Nephron (organoid): ENCODE data around the gene USF2.

Experiments used
- H3K27ac Mint-ChIP-seq, 3 experiments: 2 replicates each; pipeline ENCODE4 v1.8.0; 2020; ENCODE audit warnings: mixed read lengths in 3 of 3, mild to moderate bottlenecking in 2 of 3, moderate library complexity in 1 of 3
- H3K27me3 Mint-ChIP-seq: 2 replicates; pipeline ENCODE4 v1.8.0; 2021; ENCODE audit warnings: low read depth, mild to moderate bottlenecking, moderate library complexity, mixed read lengths
- H3K36me3 Mint-ChIP-seq: 2 replicates; pipeline ENCODE4 v1.8.0; 2020; ENCODE audit warnings: low read depth, mixed read lengths
- H3K4me1 Mint-ChIP-seq: 2 replicates; pipeline ENCODE4 v1.8.0; 2020; ENCODE audit warnings: mixed read lengths
- H3K4me3 Mint-ChIP-seq, 3 experiments: 2 replicates each; pipeline ENCODE4 v1.8.0; 2020; ENCODE audit warnings: mild to moderate bottlenecking in 3 of 3, mixed read lengths in 3 of 3, moderate library complexity in 2 of 3
- H3K9me3 Mint-ChIP-seq: 2 replicates; pipeline ENCODE4 v1.8.0; 2020; ENCODE audit warnings: mixed read lengths
- CTCF ChIP-seq, 3 experiments: fragments of 200-600 bp; sonication (generic); IDR thresholded peaks; one replicate each; pipeline ENCODE4 v1.5.0; 2021; ENCODE audit warnings: antibody characterized with exemption in 3 of 3; ENCODE audit not compliant: unreplicated experiment in 3 of 3

USF2 gene

GRCh38 chr19:35293808-35294207, 25.0 kb downstream of the USF2 start:
- peaks cover 10% of the 10 kb centered on the region for H3K4me1 Mint-ChIP-seq
- H3K4me3 Mint-ChIP-seq = no peak overlapping the region
- H3K27ac Mint-ChIP-seq = no peak overlapping the region
- H3K36me3 Mint-ChIP-seq = no peaks in the 10 kb centered on the region
- H3K9me3 Mint-ChIP-seq = no peaks in the 10 kb centered on the region
- TF ChIP-seq CTCF (IDR thresholded peaks at IDR 0.05; ENCODE audit: unreplicated experiment in 3 of 3) = no peak
- H3K27me3 Mint-ChIP-seq = peaks cover 21% of the 10 kb centered on the region

GRCh38 chr19:35294328-35294727, 25.6 kb downstream of the USF2 start:
- Mint-ChIP-seq H3K4me1 (peaks cover 10% of the 10 kb centered on the region), H3K36me3 (no peaks in the 10 kb centered on the region), H3K27ac (no peak overlapping the region), H3K27me3 (peaks cover 21% of the 10 kb centered on the region), H3K9me3 (no peaks in the 10 kb centered on the region), H3K4me3 (no peak overlapping the region)
- TF ChIP-seq CTCF (IDR thresholded peaks at IDR 0.05; ENCODE audit: unreplicated experiment in 3 of 3) = no peak

DNA sequence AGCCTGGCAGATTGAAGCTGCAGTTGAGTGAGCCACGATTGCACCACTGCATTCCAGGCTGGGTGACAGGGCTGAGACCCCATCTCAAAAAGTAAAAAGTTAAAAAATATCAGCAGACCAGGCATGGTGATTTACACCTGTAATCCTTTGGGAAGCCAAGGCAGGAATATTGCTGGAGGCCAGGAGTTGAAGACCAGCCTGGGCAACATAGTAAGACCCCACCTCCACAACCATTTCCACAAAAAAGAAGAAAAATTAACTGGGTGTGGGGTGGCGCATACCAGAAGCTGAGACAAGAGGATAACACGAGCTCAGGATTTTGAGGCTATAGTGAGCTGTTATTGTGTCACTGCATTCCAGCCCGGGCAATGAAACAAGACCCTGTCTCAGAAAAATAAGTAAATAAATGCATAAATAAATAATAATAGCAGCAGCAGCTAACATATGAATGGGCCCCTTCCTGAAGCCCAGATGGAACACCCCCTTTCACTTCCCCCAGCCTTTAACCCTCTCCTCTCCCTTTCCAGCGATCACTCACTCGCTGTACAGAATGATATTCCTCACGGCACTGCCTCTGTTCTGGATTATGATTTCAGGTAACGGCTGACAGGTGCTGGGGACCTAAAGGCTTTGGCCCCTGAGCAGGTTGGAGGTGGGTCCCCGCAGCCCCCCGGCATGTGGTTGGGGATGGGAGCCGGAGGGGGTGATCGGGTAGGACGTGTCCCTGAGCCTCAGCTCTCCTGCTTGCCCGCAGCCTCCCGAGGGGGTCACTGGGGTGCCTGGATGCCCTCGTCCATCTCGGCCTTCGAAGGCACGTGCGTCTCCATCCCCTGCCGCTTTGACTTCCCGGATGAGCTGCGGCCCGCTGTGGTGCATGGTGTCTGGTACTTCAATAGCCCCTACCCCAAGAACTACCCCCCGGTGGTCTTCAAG, 26.4 kb downstream of the USF2 start:
- Mint-ChIP-seq H3K4me1 (peaks cover 10% of the 10 kb centered on the region), H3K9me3 (no peaks in the 10 kb centered on the region), H3K4me3 (no peak overlapping the region), H3K27ac (no peak overlapping the region), H3K36me3 (no peaks in the 10 kb centered on the region), H3K27me3 (peaks cover 21% of the 10 kb centered on the region)
- no peak for TF ChIP-seq CTCF (IDR thresholded peaks at IDR 0.05; ENCODE audit: unreplicated experiment in 3 of 3)

DNA sequence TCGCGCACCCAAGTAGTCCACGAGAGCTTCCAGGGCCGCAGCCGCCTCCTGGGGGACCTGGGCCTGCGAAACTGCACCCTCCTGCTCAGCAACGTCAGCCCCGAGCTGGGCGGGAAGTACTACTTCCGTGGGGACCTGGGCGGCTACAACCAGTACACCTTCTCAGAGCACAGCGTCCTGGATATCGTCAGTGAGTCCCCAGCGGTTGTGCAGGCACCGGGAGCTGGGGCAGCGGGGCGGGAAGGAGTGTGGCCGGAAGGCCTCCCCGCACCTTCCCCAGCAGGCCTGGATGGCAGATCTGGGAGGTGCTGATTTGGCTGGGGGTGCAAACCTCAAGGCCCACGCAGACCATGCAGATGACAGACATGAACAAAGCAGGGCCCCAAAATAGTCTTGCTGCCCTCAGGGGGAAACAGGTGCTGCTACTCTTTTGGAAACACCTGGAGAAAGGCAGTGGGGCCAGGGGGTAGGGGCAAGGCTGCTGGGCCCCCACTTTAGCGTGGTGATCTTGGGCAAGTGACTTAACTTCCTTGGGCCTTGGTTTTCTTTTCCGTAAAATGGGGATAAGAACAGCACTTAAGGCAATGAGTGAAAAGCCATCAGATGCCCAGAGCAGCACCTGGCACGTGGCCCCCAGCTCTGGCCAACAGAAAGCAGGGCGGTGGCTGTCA, 27.2 kb downstream of the USF2 start:
- H3K27me3 Mint-ChIP-seq = peaks cover 17% of the 10 kb centered on the region
- H3K4me1 Mint-ChIP-seq = peaks cover 10% of the 10 kb centered on the region
- no peaks in the 10 kb centered on the region for H3K36me3 Mint-ChIP-seq
- H3K9me3 Mint-ChIP-seq = no peaks in the 10 kb centered on the region
- no peak overlapping the region for H3K4me3 Mint-ChIP-seq
- TF ChIP-seq CTCF (IDR thresholded peaks at IDR 0.05; ENCODE audit: unreplicated experiment in 3 of 3) = no peak
- H3K27ac Mint-ChIP-seq = no peak overlapping the region

GRCh38 chr19:35296644-35297514, 28.1 kb downstream of the USF2 start:
- peaks cover 10% of the 10 kb centered on the region for H3K4me1 Mint-ChIP-seq

More at GRCh38 chr19:35296644-35297514, 28.1 kb downstream of the USF2 start:
- Mint-ChIP-seq H3K36me3 (no peaks in the 10 kb centered on the region), H3K9me3 (no peaks in the 10 kb centered on the region), H3K27me3 (peaks cover 10% of the 10 kb centered on the region), H3K4me3 (no peak overlapping the region), H3K27ac (no peak overlapping the region)
- TF ChIP-seq CTCF (IDR thresholded peaks at IDR 0.05; ENCODE audit: unreplicated experiment in 3 of 3) = no peak
